KOPT-K1 (cell line): ENCODE measurements around the gene PCDHGA7.
"Not testable (repeated sequence)": the region's sequence is repeated elsewhere in the genome, so short reads cannot be mapped to it uniquely, and the experiment has no call there.

ENCODE experiments used
- H3K27ac ChIP-seq: fragments of 200-600 bp; sonication (generic); 2 replicates; pipeline ENCODE4 v1.5.1; 2016; ENCODE audit warnings: antibody characterized with exemption, mild to moderate bottlenecking, low read depth, low read length; ENCODE audit not compliant: poor library complexity, severe bottlenecking
- H3K36me3 ChIP-seq: fragments of 200-600 bp; sonication (generic); 2 replicates; pipeline ENCODE4 v1.5.1; 2017; ENCODE audit warnings: antibody characterized with exemption, mild to moderate bottlenecking, low read length, moderate library complexity; ENCODE audit not compliant: insufficient read depth
- H3K9me3 ChIP-seq: fragments of 200-600 bp; sonication (generic); 2 replicates; pipeline ENCODE4 v1.5.1; 2017; ENCODE audit warnings: antibody characterized with exemption, low read length, mild to moderate bottlenecking; ENCODE audit not compliant: insufficient read depth, poor library complexity, severe bottlenecking

Gene PCDHGA7

GRCh38 chr5:141427783-141428426, 45.4 kb downstream of the PCDHGA7 start:
- no peaks in the 10 kb centered on the region for H3K36me3 ChIP-seq
- H3K9me3 ChIP-seq = peaks cover 40% of the 10 kb centered on the region
- no peak overlapping the region for H3K27ac ChIP-seq

- H3K36me3 ChIP-seq = no peaks in the 10 kb centered on the region
- no peak within 1 kb of the TSS for H3K27ac ChIP-seq
- H3K9me3 ChIP-seq = peaks cover 38% of the 10 kb centered on the region
These were observed 48.0 kb downstream of the PCDHGA7 start, which contains the start of gene PCDHGA12 for GRCh38 chr5:141430332-141431113. PCDHGA12 (plus strand) TSS chr5:141430507; CDS start chr5:141430760, 253 bp downstream.

GRCh38 chr5:141431286-141431685, 48.7 kb downstream of the PCDHGA7 start:
- Histone ChIP-seq H3K36me3 (no peaks in the 10 kb centered on the region), H3K9me3 (peaks cover 33% of the 10 kb centered on the region), H3K27ac (no peak overlapping the region)

- H3K9me3 ChIP-seq = peaks cover 32% of the 10 kb centered on the region
- H3K36me3 ChIP-seq = not testable (repeated sequence)
These were observed 49.8 kb downstream of the PCDHGA7 start for GRCh38 chr5:141432308-141432707.

GRCh38 chr5:141432726-141433125, 50.2 kb downstream of the PCDHGA7 start:
- peaks cover 28% of the 10 kb centered on the region for H3K9me3 ChIP-seq
- H3K36me3 ChIP-seq, H3K27ac ChIP-seq: not testable (repeated sequence)

More at GRCh38 chr5:141432308-141432707, 49.8 kb downstream of the PCDHGA7 start:
- not testable (repeated sequence) for H3K27ac ChIP-seq

GRCh38 chr5:141434006-141434405, 51.5 kb downstream of the PCDHGA7 start:
- no peak overlapping the region for H3K27ac ChIP-seq
- H3K36me3 ChIP-seq = no peaks in the 10 kb centered on the region
- H3K9me3 ChIP-seq = peaks cover 20% of the 10 kb centered on the region
